Nephron progenitor cell (in vitro differentiated cells): ENCODE measurements around the gene SEC61A2.

Experiments
- DNase-seq: peaks from one replicate; pipeline ENCODE4 v3.0.0; 2021
- H3K27ac Mint-ChIP-seq: 2 replicates; pipeline ENCODE4 v1.8.0; 2021; ENCODE audit warnings: mild to moderate bottlenecking, moderate library complexity, mixed read lengths
- H3K27me3 Mint-ChIP-seq: 2 replicates; pipeline ENCODE4 v1.8.0; 2021; ENCODE audit warnings: mild to moderate bottlenecking, low read depth, mixed read lengths; ENCODE audit not compliant: poor library complexity
- H3K36me3 Mint-ChIP-seq: 2 replicates; pipeline ENCODE4 v1.8.0; 2021; ENCODE audit warnings: low read depth, mixed read lengths
- H3K4me1 Mint-ChIP-seq: 2 replicates; pipeline ENCODE4 v1.8.0; 2021; ENCODE audit warnings: mixed read lengths
- H3K4me3 Mint-ChIP-seq: 2 replicates; pipeline ENCODE4 v1.8.0; 2021; ENCODE audit warnings: mild to moderate bottlenecking, moderate library complexity, mixed read lengths
- H3K9me3 Mint-ChIP-seq: 2 replicates; pipeline ENCODE4 v1.8.0; 2021; ENCODE audit warnings: mild to moderate bottlenecking, moderate library complexity, mixed read lengths
- CTCF ChIP-seq: fragments of 200-600 bp; sonication (generic); IDR thresholded peaks from 2 replicates; pipeline ENCODE4 v1.5.0; 2021; ENCODE audit warnings: antibody characterized with exemption

The SEC61A2 gene

GRCh38 chr10:12097791-12098190 is 31.7 kb upstream of the SEC61A2 start:
- Mint-ChIP-seq H3K27me3 (no peaks in the 10 kb centered on the region), H3K36me3 (peaks cover 82% of the 10 kb centered on the region), H3K4me1 (no peaks in the 10 kb centered on the region), H3K27ac (no peak overlapping the region), H3K9me3 (no peaks in the 10 kb centered on the region), H3K4me3 (no peak overlapping the region)
- no peak for TF ChIP-seq CTCF
- no peak for DNase-seq

- no peak for DNase-seq
- Mint-ChIP-seq H3K27ac (peak overlapping the region; percentile 70), H3K4me3 (no peak overlapping the region), H3K4me1 (no peaks in the 10 kb centered on the region), H3K9me3 (no peaks in the 10 kb centered on the region), H3K27me3 (no peaks in the 10 kb centered on the region), H3K36me3 (peaks cover 83% of the 10 kb centered on the region)
- TF ChIP-seq CTCF = no peak
Observed at GRCh38 chr10:12098966-12099365, 30.5 kb upstream of the SEC61A2 start.

GRCh38 chr10:12103802-12104201 is 25.7 kb upstream of the SEC61A2 start:
- Mint-ChIP-seq H3K9me3 (no peaks in the 10 kb centered on the region), H3K36me3 (peaks cover 87% of the 10 kb centered on the region), H3K27me3 (peaks cover 2% of the 10 kb centered on the region), H3K4me1 (no peaks in the 10 kb centered on the region), H3K27ac (no peak overlapping the region), H3K4me3 (no peak overlapping the region)
- no peak for TF ChIP-seq CTCF
- no peak for DNase-seq

GRCh38 chr10:12107781-12108180 is 21.7 kb upstream of the SEC61A2 start:
- no peak overlapping the region for H3K27ac Mint-ChIP-seq
- H3K27me3 Mint-ChIP-seq = peaks cover 2% of the 10 kb centered on the region
- no peak for TF ChIP-seq CTCF
- no peak for DNase-seq
- no peaks in the 10 kb centered on the region for H3K9me3 Mint-ChIP-seq
- no peaks in the 10 kb centered on the region for H3K4me1 Mint-ChIP-seq
- H3K36me3 Mint-ChIP-seq = peaks cover 81% of the 10 kb centered on the region
- H3K4me3 Mint-ChIP-seq = no peak overlapping the region

- TF ChIP-seq CTCF = no peak
- H3K4me3 Mint-ChIP-seq = no peak overlapping the region
- peaks cover 75% of the 10 kb centered on the region for H3K36me3 Mint-ChIP-seq
- DNase-seq = no peak
- no peak overlapping the region for H3K27ac Mint-ChIP-seq
- peaks cover 2% of the 10 kb centered on the region for H3K27me3 Mint-ChIP-seq
- no peaks in the 10 kb centered on the region for H3K4me1 Mint-ChIP-seq
- H3K9me3 Mint-ChIP-seq = no peaks in the 10 kb centered on the region
Observed at GRCh38 chr10:12109286-12109685, 20.2 kb upstream of the SEC61A2 start.

- peak overlapping the region; percentile 0 for H3K27ac Mint-ChIP-seq
- peaks cover 2% of the 10 kb centered on the region for H3K27me3 Mint-ChIP-seq
- H3K4me1 Mint-ChIP-seq = no peaks in the 10 kb centered on the region
- DNase-seq = no peak
- H3K36me3 Mint-ChIP-seq = peaks cover 68% of the 10 kb centered on the region
- H3K4me3 Mint-ChIP-seq = no peak overlapping the region
- no peaks in the 10 kb centered on the region for H3K9me3 Mint-ChIP-seq
- no peak for TF ChIP-seq CTCF
Observed at GRCh38 chr10:12111528-12111927, 17.9 kb upstream of the SEC61A2 start.
